Activated T-cell treated with anti-CD3 and anti-CD28 coated beads for 4 hours (primary cell): ENCODE results near the gene DNAAF5.

Experiments
- DNase-seq: peaks from one replicate; pipeline ENCODE4 v3.0.0-alpha.2; 2020

Gene DNAAF5

DNA sequence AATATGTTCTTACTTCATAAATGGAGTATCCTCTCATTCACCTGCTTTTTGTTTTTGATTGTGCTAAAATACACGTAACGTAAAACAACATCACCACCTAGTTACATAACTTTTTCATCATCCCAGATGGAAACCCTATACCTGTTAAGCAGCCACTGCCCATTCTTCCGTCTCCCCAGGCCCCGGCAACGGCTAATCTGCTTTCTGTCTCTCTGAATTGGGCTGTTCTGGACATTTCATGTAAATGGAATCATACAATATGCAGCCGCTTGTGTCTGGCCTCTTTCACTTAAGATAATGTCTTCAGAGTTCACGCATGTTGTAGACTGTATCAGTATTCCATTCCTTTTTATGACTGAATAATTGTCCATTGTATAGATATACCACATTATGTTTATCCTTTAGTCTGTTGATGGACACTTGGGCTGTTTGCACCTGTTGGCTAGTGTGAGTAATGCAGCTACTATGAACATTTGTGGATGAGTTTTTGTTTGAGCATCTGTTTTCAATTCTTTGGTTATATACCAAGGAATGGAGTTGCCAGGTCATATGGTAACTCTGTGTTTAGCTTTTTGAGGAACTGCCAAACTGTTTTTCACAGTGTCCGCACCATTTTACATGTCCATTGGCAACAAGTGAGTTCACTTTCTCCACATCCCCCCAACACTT lies 91.7 kb downstream of the DNAAF5 start:
- no peak for DNase-seq

DNA sequence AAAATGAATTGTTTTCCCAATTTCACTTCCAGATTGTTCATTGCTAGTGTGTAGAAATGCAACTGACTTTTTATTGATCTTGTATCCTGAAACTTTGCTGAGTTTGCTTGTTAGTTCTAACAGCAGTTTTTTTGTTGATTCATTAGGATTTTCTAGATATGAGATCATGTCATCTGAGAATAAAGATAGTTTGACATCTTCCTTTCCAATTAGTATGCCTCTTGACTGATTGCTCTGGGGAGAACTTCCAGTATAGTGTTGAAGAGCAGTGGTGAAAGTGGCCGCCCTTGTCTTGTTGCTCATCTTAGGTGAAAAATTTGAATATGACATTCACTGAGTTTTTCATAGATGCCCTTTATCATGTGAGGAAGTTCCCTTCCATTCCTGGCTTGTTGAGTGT lies 93.8 kb downstream of the DNAAF5 start:
- no peak for DNase-seq

DNA sequence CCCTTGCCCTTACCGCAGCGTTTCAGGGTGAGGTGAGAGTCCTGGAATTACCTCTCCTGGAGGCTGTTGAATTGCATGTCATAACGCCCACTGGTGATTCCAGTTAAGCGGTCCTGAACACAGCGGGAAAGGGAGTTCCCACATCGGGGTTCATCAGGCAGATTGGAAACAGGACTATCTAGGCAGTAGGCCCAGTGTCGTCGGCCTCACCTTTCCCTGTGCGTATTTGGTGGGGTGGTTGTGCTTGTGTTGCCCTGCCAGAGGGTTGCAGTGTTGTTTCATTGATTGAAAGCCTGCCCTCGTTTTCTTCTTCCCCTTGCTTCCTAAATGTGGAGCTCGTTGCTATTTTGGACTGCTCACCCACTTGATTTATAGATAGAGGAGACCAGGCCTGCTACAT lies 95.2 kb downstream of the DNAAF5 start:
- DNase-seq, result no peak

DNA sequence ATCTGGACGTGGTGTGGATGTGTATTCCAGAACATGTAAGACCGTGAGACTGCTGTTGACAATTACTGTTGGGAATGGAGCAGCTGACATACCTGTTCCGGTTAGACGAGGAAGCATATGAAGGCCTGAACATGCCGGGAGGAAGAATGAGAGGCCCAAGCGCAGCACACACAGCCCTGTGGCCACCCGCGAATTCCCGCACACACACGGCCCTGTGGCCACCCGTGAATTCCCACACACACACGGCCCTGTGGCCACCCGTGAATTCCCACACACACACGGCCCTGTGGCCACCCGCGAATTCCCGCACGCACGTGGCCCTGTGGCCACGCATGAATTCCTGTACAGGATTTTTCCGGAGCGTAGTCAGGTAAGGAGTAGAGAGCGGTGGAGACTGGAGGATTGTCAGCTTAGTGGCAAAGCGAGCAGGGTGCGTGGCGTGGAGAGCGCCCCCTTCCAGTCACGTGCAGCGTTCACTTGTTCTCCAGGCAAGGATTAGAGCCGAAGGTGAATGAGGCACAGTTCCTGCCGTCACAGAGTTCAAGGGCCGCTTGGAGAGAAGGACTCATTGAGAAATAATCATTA lies 96.3 kb downstream of the DNAAF5 start:
- DNase-seq, result no peak

DNA sequence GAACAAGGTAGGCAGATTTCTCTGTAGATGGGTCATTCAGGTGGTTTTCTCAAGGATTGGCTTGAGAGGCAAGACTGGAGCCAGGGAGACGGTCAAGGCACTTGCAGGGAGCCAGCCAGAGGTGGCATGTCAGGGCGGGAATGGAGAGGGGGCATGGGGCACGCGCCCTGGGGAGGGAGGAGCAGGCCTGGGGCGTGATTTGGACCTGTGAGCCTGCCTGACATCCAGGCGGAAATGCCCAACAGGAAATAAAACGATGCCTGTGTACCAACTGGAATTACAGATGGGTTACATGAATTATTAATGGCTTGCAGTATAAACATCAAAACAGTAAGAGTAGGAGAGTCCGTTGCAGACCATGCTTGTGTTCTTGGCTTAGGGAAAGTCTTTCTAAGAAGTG lies 97.2 kb downstream of the DNAAF5 start:
- DNase-seq, result no peak

DNA sequence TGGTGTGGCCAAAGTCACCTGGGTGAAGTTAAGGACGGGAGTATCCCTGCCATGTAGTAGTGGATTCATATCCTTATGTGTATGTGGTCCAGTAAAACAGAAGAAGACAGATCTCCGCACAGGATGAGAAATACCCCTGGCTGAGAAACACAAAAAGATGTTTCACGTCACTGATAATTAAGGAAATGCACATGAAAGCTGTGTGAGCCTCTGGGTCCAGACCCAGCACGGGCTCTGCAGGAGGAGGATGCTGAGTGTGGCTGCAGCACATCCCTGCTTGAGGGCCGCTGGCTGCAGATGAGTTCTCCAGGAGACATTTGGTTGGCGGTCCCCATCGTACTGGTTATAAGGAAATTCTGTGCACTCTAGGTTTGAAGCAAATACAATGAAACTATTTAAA lies 97.6 kb downstream of the DNAAF5 start:
- DNase-seq, result no peak

DNA sequence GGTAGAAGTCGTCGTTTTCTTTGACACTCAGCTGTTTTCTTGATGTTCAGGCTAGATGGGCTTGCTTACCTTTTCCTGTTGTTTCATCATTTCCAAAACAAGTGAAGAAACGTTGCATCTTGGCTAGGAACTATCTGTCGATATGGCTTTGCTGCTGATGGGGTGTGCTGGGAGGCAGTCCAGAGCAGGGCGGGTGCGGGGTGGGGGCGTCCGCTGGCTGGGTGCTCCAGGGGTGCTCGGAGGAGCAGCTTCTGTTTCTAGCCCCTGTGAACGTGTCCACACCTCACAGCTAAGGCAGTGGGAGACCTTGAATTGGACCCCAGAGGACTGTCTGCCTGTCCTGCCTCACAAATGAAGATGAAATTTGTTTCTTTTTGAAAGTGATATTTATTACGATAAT lies 98.2 kb downstream of the DNAAF5 start:
- DNase-seq, result no peak

DNA sequence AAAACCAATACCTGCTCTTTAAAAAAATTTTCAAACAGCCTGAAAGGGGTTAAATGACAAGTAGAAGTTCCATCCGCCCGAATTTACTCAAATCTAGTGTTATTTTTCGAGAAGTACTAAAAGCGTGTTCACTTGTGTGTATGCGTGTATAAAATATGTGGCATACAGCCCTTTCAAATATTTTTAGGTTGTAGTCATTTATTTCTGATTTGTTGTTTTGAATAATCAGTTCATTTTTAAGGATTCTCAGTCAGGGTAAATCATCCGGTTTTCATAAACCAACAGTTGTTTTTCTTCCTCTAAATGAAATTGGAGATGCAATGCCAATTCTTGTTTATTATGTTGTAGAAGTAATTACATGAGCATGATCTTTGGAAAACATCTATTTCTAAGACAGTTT lies 98.9 kb downstream of the DNAAF5 start:
- no peak for DNase-seq

DNA sequence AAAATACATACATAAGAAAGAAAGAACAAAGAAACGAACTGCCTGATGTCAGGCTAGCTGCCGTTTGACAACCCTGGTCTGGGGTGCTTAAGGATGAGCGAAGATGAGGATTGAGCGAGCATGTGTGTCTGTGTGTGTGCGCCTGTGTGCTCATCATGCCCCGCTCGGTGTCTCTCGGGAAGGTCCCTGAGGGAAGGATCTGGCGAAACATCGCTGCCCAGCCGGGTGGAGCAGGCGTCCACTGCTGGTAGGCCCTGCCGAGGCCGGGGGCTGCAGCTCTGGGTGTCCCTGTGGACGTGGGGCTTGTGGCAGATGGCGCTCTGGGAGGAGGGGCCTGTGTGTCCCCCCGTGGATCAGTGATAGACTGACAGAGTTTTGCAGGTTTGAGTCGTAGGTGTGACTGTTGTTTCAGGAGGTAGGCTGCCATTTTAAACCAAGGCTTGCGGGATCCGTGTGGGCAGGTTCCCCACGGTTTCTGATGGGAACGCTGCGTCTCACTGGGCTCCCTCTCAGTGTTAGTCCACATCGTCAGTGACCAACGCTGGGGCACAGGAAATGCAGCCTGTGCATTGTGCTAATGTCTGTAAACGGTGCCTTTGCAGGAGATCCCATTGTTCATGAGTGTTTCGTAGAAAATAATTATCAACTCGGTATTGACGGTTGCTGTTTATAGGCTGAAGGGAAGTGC lies 99.9 kb downstream of the DNAAF5 start:
- no peak for DNase-seq

DNA sequence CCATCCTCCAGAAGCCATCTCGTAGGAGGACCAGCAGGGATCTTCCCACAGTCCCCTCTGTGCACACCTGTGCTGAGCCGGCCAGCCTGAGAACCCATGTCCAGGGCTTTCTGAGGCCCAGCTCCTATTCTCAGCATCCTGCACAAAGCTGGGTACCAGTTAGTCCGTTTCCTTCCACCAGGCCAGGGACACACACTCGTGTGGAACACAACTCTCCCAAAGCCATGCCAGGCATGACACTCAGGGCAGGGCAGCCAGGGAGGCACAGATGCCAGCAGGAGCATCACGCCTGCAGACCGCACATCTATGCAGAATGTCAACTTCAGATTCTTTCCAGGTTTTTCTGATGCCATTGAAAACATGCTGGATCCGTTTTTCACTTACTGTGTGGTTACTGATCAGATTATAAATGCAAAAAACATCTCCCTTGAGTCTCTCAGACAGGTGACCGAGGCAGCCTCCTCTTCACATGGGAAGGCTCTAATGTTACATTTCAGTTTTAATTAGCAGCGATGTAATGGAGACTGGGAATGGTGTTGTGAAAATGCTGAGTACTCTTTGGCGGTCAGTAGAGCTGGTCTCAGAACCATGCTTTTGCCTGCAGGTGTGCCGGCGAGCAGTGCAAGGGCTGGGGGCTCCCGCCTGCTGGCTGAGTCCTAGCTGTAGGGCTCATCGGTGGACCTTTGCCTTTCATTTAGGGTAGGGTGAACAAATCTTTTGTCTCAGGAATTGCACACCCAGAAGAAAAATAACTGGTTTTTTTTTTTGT lies 102.5 kb downstream of the DNAAF5 start:
- DNase-seq, result no peak

DNA sequence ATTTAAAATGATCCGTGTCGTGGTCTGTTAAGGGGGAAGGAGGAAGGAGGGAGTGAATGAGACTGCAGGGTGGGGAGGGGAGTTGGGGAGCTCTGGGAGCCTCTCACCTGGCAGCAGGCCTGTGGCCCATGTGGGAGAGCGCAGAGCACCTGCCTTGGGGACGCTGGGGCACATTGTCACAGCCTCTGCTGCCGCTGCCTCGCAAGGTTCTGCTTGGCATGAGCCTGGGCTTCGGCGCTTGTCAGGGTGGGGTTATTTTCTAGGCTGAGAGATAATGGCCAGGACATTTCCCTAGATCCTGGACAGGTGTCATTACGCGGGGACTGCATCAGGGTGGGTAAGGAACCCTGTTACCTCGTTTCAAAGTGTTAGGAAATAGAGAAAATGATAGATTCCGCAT lies 103.6 kb downstream of the DNAAF5 start:
- no peak for DNase-seq

DNA sequence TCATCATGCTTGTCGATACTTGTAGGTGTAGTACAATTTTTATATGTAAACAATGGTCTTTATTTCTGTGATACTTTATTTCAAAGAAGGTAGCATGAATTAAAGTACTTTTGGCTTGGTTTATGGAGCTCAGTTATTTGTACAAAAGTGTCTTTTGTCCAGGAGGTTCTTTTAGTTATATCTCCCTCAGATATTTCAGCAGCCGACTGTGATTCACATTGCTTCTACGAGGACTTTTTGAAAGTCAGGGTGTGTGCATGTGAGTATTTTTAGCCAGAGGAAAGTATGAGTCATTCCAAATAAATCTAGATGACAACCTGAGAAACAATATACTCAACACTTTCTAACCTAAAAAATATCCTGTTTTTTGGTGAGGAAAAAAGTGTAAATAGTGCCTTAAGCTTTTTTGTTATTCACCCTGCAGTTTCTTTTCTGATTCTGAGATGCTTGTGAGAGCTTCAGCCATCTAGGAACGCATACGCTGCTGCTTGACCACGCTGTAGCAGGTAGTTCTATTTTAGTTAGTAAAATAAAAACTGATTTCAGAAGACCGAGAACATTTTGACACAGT lies 105.2 kb downstream of the DNAAF5 start:
- no peak for DNase-seq

DNA sequence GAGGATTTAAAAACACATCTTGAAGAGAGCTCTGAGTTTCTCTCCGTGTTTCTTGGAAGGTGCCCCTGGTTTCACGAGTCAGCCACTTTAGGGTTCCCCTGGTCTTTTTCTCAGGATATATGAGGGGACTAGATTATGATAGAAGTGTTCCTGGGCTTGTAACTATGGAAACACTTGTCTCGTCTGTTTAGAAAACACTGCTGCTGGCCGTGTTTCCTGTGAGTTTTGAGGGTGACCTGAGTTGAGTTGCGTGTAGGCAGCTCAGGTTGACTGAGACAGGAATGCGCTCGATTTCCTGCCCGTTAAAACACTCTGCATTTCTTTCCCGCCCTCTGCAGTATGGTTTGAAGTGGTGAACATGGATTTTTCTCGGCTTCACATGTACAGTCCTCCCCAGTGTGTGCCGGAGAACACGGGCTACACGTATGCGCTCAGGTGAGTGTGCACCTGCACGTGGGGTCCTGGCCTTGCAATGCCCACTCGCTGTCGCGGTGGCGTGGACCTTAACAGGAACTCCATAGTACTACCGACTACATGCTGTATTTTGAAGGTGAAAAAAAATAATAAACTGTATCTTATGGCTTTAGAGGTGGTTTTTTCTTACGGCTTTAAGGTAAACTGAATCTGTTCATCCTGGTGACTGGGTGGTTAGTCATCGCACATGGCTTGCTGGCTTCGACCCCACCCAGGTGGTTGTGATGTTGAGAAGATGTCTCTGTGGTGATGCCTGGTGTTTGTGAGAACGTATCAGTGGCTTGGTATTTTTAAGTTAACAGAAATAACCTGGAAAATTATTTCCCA lies 105.9 kb downstream of the DNAAF5 start, which contains the start of gene SUN1:
SUN1 (plus strand) TSS at position 310 of the 801 bp plus-strand sequence; CDS start at position 359, 49 bp downstream.
- DNase-seq, result peak; percentile 68

DNA sequence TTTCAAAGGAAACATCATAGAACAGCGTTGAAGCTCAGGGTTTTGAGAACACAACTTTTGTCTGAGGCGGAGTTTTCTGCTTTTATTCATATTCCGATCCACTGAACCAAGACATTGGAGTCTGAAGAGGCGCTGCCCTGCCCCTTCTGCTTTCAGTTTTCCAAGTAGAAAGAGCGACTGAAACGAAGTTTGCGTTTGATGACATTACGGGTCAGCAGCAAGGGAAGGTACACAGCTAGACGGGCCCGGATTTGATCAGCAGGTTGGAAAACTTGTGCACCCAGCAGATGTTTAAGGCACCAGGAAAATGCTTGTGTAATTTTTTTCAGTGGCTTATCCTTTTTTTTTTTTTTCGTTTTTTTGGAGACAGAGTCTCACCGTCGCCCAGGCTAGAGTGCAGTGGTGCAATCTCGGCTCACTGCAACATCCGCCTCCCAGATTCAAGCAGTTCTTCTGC lies 106.5 kb downstream of the DNAAF5 start:
- no peak for DNase-seq

DNA sequence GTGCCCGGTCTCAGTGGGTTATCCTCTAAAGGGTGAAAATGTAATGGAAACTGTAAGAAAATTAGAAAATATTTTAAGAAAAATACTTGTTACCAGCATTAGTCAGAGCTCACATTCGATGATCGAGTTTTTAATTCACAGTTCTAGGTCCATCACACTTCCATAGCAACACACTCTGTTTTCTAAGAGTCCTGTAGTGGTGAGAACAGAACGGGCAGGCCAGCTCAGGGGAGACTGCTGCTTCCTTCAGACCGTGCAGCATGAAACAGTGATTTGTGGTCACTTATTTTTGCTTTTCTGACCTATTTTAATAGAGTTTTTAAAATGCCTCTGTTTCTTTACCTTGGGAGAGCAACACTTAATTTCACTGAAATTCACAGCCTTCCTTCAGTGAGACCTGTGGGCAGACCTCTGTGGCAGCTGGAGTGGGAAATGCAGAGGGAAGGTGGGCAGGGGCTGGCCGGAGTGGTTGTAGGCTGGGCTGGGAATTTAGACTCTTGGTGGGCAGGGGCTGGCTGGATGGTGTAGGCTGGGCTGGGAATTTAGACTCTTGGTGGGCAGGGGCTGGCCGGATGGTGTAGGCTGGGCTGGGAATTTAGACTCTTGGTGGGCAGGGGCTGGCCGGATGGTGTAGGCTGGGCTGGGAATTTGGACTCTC lies 107.2 kb downstream of the DNAAF5 start:
- no peak for DNase-seq

DNA sequence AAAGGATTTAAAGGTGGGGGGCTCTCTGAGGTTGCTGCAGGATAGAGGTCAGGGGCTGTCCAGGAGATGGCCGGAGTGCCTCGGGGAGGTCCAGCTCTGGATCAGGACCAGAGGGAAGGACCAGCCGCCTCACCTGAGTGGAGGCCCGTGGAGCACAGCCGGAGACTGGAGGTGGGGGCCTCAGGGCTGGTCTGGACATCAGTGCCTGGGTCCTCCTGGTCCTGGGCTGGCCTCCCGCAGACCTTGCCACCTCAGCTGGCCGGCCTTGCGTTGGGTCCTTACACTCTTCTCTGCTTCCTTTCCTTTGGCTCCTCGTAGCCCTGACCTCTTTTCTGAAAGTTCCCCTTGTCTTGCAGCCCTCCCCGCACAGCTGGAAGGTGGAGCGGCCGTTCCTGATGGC lies 107.8 kb downstream of the DNAAF5 start:
- DNase-seq, result no peak

DNA sequence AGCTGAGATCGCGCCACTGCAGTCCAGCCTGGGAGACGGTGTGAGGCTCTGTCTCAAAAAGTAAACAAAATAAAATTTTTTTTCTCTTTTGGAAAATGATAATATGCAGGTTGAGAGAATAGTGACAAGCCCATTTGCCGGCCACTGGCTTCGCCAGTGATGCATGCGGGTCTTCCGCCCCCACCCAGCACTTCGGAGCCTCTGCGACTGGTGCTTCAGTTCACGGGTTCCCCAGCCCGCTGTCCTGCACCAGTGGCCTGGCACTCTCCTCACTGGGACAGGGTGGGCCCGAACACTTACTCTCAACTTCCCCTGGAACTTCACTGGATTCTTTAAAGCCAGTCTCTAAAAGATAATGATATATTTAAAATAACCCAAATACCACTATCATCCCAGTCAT lies 108.5 kb downstream of the DNAAF5 start:
- DNase-seq, result no peak

DNA sequence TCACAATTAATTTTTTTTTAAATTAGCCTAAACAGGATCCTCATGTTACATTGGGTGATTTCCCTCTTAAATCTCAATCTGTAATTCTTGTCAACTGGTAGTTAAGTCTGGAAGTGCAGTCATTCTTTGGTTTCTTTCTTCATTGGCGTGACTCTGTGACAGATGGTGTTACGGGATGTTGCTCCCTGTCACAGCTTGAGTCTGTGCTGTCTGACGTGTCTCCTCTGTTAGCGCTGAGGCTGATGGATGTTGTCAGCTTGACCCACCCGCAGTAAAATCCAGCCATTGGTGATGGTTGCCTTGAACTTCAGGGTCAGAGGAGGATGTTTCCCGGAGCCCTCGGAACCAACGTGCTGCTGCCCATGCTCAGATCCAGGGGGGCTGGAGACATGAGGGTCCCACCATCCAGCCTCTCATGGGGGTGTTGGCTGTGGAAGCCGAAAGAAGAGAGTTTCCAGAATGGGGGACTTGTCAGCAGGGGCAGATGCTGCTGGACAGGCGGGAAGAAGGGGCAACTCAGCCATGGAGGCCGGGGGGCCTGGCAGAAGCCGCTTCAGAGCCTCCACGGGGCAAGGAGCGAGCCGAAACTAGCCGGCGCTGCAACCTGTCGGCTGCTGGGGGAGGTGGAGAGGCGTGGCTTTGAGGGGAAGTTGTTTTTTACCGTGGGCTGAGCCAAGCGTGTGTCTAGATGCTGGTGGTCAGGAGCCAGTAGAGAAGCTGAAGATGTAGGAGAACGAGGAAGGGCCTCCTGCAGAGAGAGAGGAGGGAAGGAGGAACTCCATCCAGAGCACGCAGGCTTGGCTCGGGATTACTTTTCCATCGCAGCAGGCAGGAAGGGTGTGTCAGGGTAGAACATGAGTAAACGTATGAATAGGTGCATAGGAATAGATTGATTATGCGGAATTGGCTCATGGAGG lies 109.2 kb downstream of the DNAAF5 start:
- DNase-seq, result no peak
